ENCODE measurements around the gene DOCK1.

Gene DOCK1

GRCh38 chr10:127267442-127267841, 362.2 kb downstream of the DOCK1 start:
- no peak for DNase-seq
- TF ChIP-seq, protein P1, sequence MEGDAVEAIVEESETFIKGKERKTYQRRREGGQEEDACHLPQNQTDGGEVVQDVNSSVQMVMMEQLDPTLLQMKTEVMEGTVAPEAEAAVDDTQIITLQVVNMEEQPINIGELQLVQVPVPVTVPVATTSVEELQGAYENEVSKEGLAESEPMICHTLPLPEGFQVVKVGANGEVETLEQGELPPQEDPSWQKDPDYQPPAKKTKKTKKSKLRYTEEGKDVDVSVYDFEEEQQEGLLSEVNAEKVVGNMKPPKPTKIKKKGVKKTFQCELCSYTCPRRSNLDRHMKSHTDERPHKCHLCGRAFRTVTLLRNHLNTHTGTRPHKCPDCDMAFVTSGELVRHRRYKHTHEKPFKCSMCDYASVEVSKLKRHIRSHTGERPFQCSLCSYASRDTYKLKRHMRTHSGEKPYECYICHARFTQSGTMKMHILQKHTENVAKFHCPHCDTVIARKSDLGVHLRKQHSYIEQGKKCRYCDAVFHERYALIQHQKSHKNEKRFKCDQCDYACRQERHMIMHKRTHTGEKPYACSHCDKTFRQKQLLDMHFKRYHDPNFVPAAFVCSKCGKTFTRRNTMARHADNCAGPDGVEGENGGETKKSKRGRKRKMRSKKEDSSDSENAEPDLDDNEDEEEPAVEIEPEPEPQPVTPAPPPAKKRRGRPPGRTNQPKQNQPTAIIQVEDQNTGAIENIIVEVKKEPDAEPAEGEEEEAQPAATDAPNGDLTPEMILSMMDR (IDR thresholded peaks at IDR 0.05; ENCODE audit: low read depth, low read length) = no peak
- Histone ChIP-seq H3K4me3 (ENCODE audit: low read depth, low read length) (no peak overlapping the region), H3K36me3 (no peaks in the 10 kb centered on the region), H3K9me3 (ENCODE audit: severe bottlenecking) (no peaks in the 10 kb centered on the region), H3K27me3 (ENCODE audit: insufficient read depth, low read depth, severe bottlenecking) (no peaks in the 10 kb centered on the region), H3K27ac (no peak overlapping the region)

DNA sequence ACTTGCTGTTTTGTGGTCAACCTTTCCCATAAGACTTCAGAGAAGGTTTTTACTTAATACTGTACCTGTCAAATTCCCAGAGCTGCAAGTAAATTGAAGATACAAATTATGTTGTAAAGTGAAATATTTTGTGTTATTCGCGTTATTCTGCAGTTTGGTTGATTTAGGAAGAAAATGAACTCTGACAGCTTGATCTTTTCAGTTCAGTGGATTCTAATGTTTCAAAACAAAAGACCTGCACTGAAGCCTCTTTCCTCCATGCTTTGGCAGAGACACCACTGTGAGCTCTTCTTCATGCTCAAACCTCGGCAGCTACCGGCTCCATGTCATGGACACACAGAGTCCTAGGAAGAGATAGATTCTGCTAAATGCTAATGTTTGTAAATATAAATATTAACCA, 366.8 kb downstream of the DOCK1 start:
- DNase-seq = no peak
- Histone ChIP-seq H3K36me3 (no peaks in the 10 kb centered on the region), H3K4me3 (ENCODE audit: low read depth, low read length) (no peak overlapping the region), H3K27ac (no peak overlapping the region), H3K27me3 (ENCODE audit: insufficient read depth, low read depth, severe bottlenecking) (no peaks in the 10 kb centered on the region), H3K9me3 (ENCODE audit: severe bottlenecking) (no peaks in the 10 kb centered on the region)
- TF ChIP-seq, protein P1 (IDR thresholded peaks at IDR 0.05; ENCODE audit: low read depth, low read length) = no peak

- Histone ChIP-seq H3K36me3 (no peaks in the 10 kb centered on the region), H3K4me3 (ENCODE audit: low read depth, low read length) (no peak overlapping the region), H3K27ac (no peak overlapping the region), H3K27me3 (ENCODE audit: insufficient read depth, low read depth, severe bottlenecking) (no peaks in the 10 kb centered on the region), H3K9me3 (ENCODE audit: severe bottlenecking) (no peaks in the 10 kb centered on the region)
- TF ChIP-seq, protein P1 (IDR thresholded peaks at IDR 0.05; ENCODE audit: low read depth, low read length) = no peak
- DNase-seq = no peak
Measured at GRCh38 chr10:127275272-127275671, 370.0 kb downstream of the DOCK1 start.

DNA sequence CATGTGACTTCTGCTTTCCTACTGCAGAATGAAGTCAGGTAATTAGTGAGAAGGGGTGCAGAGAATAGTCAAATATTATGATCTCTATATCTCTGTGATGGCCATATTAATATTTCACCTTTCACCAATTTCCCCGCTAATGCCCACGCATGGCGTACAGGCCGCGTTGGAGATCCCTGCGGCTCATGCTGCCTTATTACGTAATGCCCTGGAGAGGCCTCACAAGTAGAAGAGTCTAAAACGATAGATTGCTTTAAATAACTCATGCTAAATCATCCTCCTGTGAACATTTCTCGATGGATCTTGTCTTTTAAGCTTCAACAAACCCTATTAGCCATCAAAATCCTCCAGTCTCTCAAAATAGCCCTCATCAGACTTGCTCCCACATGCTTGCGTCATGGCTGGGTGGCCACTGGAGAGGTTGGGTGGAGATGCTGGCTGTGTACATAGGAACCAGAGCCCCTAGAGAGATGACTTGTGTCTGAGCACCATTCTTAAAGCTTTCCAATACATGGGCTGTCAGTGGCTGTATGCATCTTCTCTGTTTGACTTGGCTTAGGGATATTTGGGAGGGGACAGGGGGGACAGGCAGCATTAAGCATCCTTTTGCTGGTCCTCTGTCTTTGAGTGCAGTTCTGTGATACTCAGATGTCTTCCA, 370.7 kb downstream of the DOCK1 start:
- H3K27me3 ChIP-seq (ENCODE audit: insufficient read depth, low read depth, severe bottlenecking) = no peaks in the 10 kb centered on the region
- H3K27ac ChIP-seq = no peak overlapping the region
- no peaks in the 10 kb centered on the region for H3K36me3 ChIP-seq
- no peaks in the 10 kb centered on the region for H3K9me3 ChIP-seq (ENCODE audit: severe bottlenecking)
- TF ChIP-seq, protein P1 (IDR thresholded peaks at IDR 0.05; ENCODE audit: low read depth, low read length) = no peak
- DNase-seq = no peak
- H3K4me3 ChIP-seq (ENCODE audit: low read depth, low read length) = no peak overlapping the region

- Histone ChIP-seq H3K36me3 (no peaks in the 10 kb centered on the region), H3K27me3 (ENCODE audit: insufficient read depth, low read depth, severe bottlenecking) (no peaks in the 10 kb centered on the region), H3K27ac (no peak overlapping the region), H3K9me3 (ENCODE audit: severe bottlenecking) (no peaks in the 10 kb centered on the region), H3K4me3 (ENCODE audit: low read depth, low read length) (no peak overlapping the region)
- no peak for DNase-seq
- TF ChIP-seq, protein P1 (IDR thresholded peaks at IDR 0.05; ENCODE audit: low read depth, low read length) = no peak
Measured at GRCh38 chr10:127276794-127277462, 371.7 kb downstream of the DOCK1 start.

Measured in WERI-Rb-1 (cell line).